ENCODE data around the gene MYH14. TPM values are rescaled to one million over a fixed set of nuclear protein-coding genes. Genes with fewer than 3 reads are reported as not detected.
"Not testable (repeated sequence)": the region's sequence is repeated elsewhere in the genome, so short reads cannot be mapped to it uniquely, and the experiment has no call there.

MYH14 gene
- polyA plus RNA-seq, 1 donor (not counting 4 experiments of a cell fraction or from before 2014, with no cell fraction given), result 0.20 TPM

DNA sequence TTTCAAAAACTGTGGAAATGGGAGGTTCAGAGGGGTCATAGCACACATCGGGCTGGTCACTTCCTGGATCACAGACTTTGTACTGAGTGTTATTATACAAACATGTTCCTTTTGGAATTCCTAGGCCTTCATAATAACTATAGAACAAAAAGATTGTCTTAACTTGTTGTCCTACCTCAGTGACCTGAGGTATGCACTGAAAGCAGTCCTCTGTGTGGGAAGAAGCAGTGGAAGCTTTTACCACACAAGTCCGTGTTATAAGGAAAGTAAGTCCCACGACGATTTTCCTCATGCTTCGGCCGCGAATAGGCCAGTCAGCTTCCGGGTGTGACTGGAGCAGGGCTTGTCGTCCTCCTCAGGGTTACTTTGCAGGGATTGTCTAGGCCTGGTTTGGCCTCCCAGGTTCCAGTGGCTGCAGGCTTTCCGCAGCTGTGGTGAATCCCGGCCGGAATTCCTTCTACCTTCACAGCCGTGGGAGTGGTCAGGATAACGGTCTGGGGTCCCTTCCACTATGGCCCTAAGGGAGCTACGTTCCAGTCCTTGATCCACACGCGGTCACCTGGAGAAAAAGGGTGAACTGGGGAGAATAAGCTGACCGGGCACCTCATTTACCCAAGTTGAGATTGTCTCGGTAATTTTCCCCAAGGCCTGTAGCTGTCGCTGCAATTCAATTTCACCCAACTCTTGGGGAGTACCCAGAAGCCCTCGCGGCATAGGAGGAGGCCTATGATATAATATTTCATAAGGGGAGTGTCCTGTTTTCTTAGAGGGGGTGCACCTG lies 146.0 kb downstream of the MYH14 start:
- Histone ChIP-seq H3K9me3 (ENCODE audit: control insufficient read depth, low read depth, low read length) (no peaks in the 10 kb centered on the region), H3K9ac (ENCODE audit: control insufficient read depth, extremely low read depth, insufficient read depth, low read length) (no peak overlapping the region), H3K27me3 (ENCODE audit: control insufficient read depth, extremely low read depth, insufficient read depth, low read length) (no peaks in the 10 kb centered on the region), H3K4me2 (ENCODE audit: control insufficient read depth, extremely low read depth, insufficient read depth, low read depth, low read length) (peak overlapping the region; percentile 32), H3K79me2 (ENCODE audit: control insufficient read depth, insufficient read depth, low read length) (no peaks in the 10 kb centered on the region), H2AFZ (ENCODE audit: control insufficient read depth, low read length) (peak overlapping the region; percentile 40), H3K9me1 (ENCODE audit: control insufficient read depth, extremely low read depth, insufficient read depth, low read length) (no peaks in the 10 kb centered on the region), H3K4me1 (ENCODE audit: control insufficient read depth, extremely low read depth, insufficient read depth, low read length) (peaks cover 6% of the 10 kb centered on the region), H3K27ac (ENCODE audit: control insufficient read depth, insufficient read depth, low read length) (no peak overlapping the region), H3K4me3 (ENCODE audit: control insufficient read depth in 2 of 3, extremely low read depth in 1 of 3, insufficient read depth in 2 of 3, low read depth in 1 of 3, low read length in 3 of 3) (no peak overlapping the region), H4K20me1 (ENCODE audit: control insufficient read depth, extremely low read depth, insufficient read depth, low read length) (no peaks in the 10 kb centered on the region), H3K36me3 (ENCODE audit: control insufficient read depth in 2 of 2, extremely low read depth in 1 of 2, insufficient read depth in 2 of 2, low read length in 2 of 2) (no peaks in the 10 kb centered on the region)
- no peak for TF ChIP-seq EZH2 (IDR thresholded peaks at IDR 0.05; ENCODE audit: low read length)
- TF ChIP-seq, protein P1, sequence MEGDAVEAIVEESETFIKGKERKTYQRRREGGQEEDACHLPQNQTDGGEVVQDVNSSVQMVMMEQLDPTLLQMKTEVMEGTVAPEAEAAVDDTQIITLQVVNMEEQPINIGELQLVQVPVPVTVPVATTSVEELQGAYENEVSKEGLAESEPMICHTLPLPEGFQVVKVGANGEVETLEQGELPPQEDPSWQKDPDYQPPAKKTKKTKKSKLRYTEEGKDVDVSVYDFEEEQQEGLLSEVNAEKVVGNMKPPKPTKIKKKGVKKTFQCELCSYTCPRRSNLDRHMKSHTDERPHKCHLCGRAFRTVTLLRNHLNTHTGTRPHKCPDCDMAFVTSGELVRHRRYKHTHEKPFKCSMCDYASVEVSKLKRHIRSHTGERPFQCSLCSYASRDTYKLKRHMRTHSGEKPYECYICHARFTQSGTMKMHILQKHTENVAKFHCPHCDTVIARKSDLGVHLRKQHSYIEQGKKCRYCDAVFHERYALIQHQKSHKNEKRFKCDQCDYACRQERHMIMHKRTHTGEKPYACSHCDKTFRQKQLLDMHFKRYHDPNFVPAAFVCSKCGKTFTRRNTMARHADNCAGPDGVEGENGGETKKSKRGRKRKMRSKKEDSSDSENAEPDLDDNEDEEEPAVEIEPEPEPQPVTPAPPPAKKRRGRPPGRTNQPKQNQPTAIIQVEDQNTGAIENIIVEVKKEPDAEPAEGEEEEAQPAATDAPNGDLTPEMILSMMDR (optimal IDR thresholded peaks at IDR 0.05 in 1 of 3, IDR thresholded peaks at IDR 0.05 in 1 of 3, conservative IDR thresholded peaks at IDR 0.05 in 1 of 3; ENCODE audit: extremely low read depth in 1 of 3, insufficient read depth in 2 of 3, low read length in 3 of 3), result peak; percentile 25 to 53 (median 39)
- FAIRE-seq, result no peak
- DNase-seq (ENCODE audit: low read depth, low spot score), result no peak
- dilution Hi-C loops (cut with MboI; ENCODE audit: extremely low pct_ligation_motif_present, low sequenced_read_pairs), result no loop called here

DNA sequence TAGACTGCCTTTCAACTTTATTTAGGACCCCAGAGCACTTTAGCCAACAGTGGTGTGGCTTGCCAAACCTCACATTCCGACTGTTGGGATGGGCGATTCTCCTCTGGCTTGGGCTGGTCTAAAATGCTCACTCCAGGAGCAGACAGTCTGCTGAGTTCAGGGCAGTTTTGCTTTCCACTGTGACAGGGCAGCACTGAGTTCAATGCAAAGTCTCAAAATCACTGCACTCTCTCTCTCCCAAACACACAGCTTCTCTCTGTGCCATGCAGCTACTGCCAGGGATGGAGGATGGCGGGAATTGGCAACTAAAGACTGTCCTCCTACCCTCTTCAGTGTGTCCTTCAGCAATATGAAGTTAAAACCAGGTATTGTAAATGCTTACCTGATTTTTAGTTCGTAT lies 148.8 kb downstream of the MYH14 start:
- Histone ChIP-seq H3K9ac (ENCODE audit: control insufficient read depth, extremely low read depth, insufficient read depth, low read length) (no peak overlapping the region), H3K4me1 (ENCODE audit: control insufficient read depth, extremely low read depth, insufficient read depth, low read length) (peaks cover 7% of the 10 kb centered on the region), H3K27me3 (ENCODE audit: control insufficient read depth, extremely low read depth, insufficient read depth, low read length) (no peaks in the 10 kb centered on the region), H2AFZ (ENCODE audit: control insufficient read depth, low read length) (no peak overlapping the region), H3K9me3 (ENCODE audit: control insufficient read depth, low read depth, low read length) (no peaks in the 10 kb centered on the region), H3K4me2 (ENCODE audit: control insufficient read depth, extremely low read depth, insufficient read depth, low read depth, low read length) (no peak overlapping the region), H3K27ac (ENCODE audit: control insufficient read depth, insufficient read depth, low read length) (no peak overlapping the region), H3K4me3 (ENCODE audit: control insufficient read depth in 2 of 3, extremely low read depth in 1 of 3, insufficient read depth in 2 of 3, low read depth in 1 of 3, low read length in 3 of 3) (no peak overlapping the region), H4K20me1 (ENCODE audit: control insufficient read depth, extremely low read depth, insufficient read depth, low read length) (no peaks in the 10 kb centered on the region), H3K36me3 (ENCODE audit: control insufficient read depth in 2 of 2, extremely low read depth in 1 of 2, insufficient read depth in 2 of 2, low read length in 2 of 2) (no peaks in the 10 kb centered on the region), H3K9me1 (ENCODE audit: control insufficient read depth, extremely low read depth, insufficient read depth, low read length) (no peaks in the 10 kb centered on the region), H3K79me2 (ENCODE audit: control insufficient read depth, insufficient read depth, low read length) (no peaks in the 10 kb centered on the region)
- DNase-seq (ENCODE audit: low read depth, low spot score) (no peak), FAIRE-seq (no peak)
- dilution Hi-C loops (cut with MboI; ENCODE audit: extremely low pct_ligation_motif_present, low sequenced_read_pairs), result no loop called here
- no peak for TF ChIP-seq EZH2 (IDR thresholded peaks at IDR 0.05; ENCODE audit: low read length)
- TF ChIP-seq, protein P1 (optimal IDR thresholded peaks at IDR 0.05 in 1 of 3, IDR thresholded peaks at IDR 0.05 in 1 of 3, conservative IDR thresholded peaks at IDR 0.05 in 1 of 3; ENCODE audit: extremely low read depth in 1 of 3, insufficient read depth in 2 of 3, low read length in 3 of 3), result no peak

DNA sequence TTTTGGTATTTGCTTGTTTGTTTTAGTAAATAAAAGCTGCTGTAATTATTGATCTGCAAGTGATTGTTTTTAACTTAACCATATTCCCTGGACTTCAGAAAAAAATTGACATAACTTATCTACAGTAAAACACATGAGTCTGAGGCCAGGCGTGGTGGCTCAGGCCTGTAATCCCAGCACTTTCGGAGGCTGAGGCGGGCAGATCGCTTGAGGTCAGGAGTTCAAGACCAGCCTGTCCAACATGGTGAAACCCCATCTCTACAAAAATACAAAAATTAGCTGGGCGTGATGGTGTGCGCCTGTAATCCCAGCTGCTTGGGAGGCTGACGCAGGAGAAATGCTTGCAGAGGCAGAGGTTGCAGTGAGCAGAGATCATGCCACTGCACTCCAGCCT lies 150.1 kb downstream of the MYH14 start:
- H3K27me3 ChIP-seq (ENCODE audit: control insufficient read depth, extremely low read depth, insufficient read depth, low read length); DNase-seq (ENCODE audit: low read depth, low spot score); H4K20me1 ChIP-seq (ENCODE audit: control insufficient read depth, extremely low read depth, insufficient read depth, low read length); H3K9ac ChIP-seq (ENCODE audit: control insufficient read depth, extremely low read depth, insufficient read depth, low read length); H3K4me2 ChIP-seq (ENCODE audit: control insufficient read depth, extremely low read depth, insufficient read depth, low read depth, low read length); H3K27ac ChIP-seq (ENCODE audit: control insufficient read depth, insufficient read depth, low read length); H3K4me1 ChIP-seq (ENCODE audit: control insufficient read depth, extremely low read depth, insufficient read depth, low read length); H3K9me3 ChIP-seq (ENCODE audit: control insufficient read depth, low read depth, low read length); H3K4me3 ChIP-seq (ENCODE audit: control insufficient read depth in 2 of 3, extremely low read depth in 1 of 3, insufficient read depth in 2 of 3, low read depth in 1 of 3, low read length in 3 of 3); H3K36me3 ChIP-seq (ENCODE audit: control insufficient read depth in 2 of 2, extremely low read depth in 1 of 2, insufficient read depth in 2 of 2, low read length in 2 of 2); H2AFZ ChIP-seq (ENCODE audit: control insufficient read depth, low read length); H3K79me2 ChIP-seq (ENCODE audit: control insufficient read depth, insufficient read depth, low read length); H3K9me1 ChIP-seq (ENCODE audit: control insufficient read depth, extremely low read depth, insufficient read depth, low read length); FAIRE-seq; dilution Hi-C loops (cut with MboI; ENCODE audit: extremely low pct_ligation_motif_present, low sequenced_read_pairs): not testable (repeated sequence)
